Fibroblast of lung (primary cell): ENCODE measurements around the gene CAND1. TPM values are rescaled to one million over a fixed set of nuclear protein-coding genes. Genes with fewer than 3 reads are reported as not detected.

Experiments used
- DNase-seq, 2 donors: peaks; one replicate each; pipeline versions ENCODE4 v3.0.0 to v3.0.0-alpha.2; 2010; ENCODE audit warnings: low read depth in 2 of 2
- H2AFZ ChIP-seq: 2 replicates; pipeline ENCODE4 v1.5.1; 2012; ENCODE audit warnings: low read length, control low read depth, inconsistent platforms
- H3K27ac ChIP-seq: 2 replicates; pipeline ENCODE4 v1.5.1; 2011; ENCODE audit warnings: low read length, control low read depth; ENCODE audit not compliant: insufficient read depth
- H3K27me3 ChIP-seq: 2 replicates; pipeline ENCODE4 v1.5.1; 2011; ENCODE audit warnings: mild to moderate bottlenecking, low read length; ENCODE audit not compliant: control insufficient read depth, insufficient read depth
- H3K36me3 ChIP-seq: 2 replicates; pipeline ENCODE4 v1.5.1; 2011; ENCODE audit warnings: low read length; ENCODE audit not compliant: control insufficient read depth, insufficient read depth
- H3K4me1 ChIP-seq: 2 replicates; pipeline ENCODE4 v1.5.1; 2011; ENCODE audit warnings: low read length; ENCODE audit not compliant: control insufficient read depth, insufficient read depth; ENCODE audit errors: extremely low read depth
- H3K4me2 ChIP-seq: 2 replicates; pipeline ENCODE4 v1.5.1; 2011; ENCODE audit warnings: low read length, control low read depth; ENCODE audit not compliant: insufficient read depth; ENCODE audit errors: extremely low read depth
- H3K4me3 ChIP-seq, 4 experiments: fragments of 200-600 bp in 1 of 4; sonication (generic) in 1 of 4; replicated peaks in 1 of 4; 2 replicates each; pipeline ENCODE4 v1.5.1; 2011 to 2016; ENCODE audit warnings: low read length in 4 of 4, low read depth in 3 of 4, mild to moderate bottlenecking in 3 of 4, control low read depth in 2 of 4, inconsistent platforms in 1 of 4, mixed read lengths in 1 of 4; ENCODE audit not compliant: insufficient read depth in 1 of 4; ENCODE audit errors: control extremely low read depth in 1 of 4
- H3K79me2 ChIP-seq: 2 replicates; pipeline ENCODE4 v1.5.1; 2012; ENCODE audit warnings: mild to moderate bottlenecking, low read length, inconsistent platforms; ENCODE audit not compliant: control insufficient read depth, insufficient read depth
- H3K9ac ChIP-seq: 2 replicates; pipeline ENCODE4 v1.5.1; 2011; ENCODE audit warnings: mild to moderate bottlenecking, low read length, control low read depth; ENCODE audit not compliant: insufficient read depth
- H3K9me3 ChIP-seq: 2 replicates; pipeline ENCODE4 v1.5.1; 2012; ENCODE audit warnings: low read depth, low read length; ENCODE audit not compliant: control insufficient read depth, insufficient read depth
- H4K20me1 ChIP-seq: 2 replicates; pipeline ENCODE4 v1.5.1; 2011; ENCODE audit warnings: low read length; ENCODE audit not compliant: control insufficient read depth, insufficient read depth; ENCODE audit errors: extremely low read depth
- CTCF ChIP-seq, 2 donors: IDR thresholded peaks in 1 of 2; conservative IDR thresholded peaks in 1 of 2; 1 replicate in 1 of 2; 2 replicates in 1 of 2; pipeline ENCODE4 v1.5.1; 2011 to 2012; ENCODE audit warnings: low read length in 2 of 2, control low read depth in 1 of 2, inconsistent platforms in 1 of 2, low read depth in 1 of 2, mild to moderate bottlenecking in 1 of 2
- EZH2 ChIP-seq: IDR thresholded peaks from 2 replicates; pipeline ENCODE4 v1.5.1; 2012; ENCODE audit warnings: low read length, control low read depth, mild to moderate bottlenecking; ENCODE audit errors: missing control alignments
- polyA plus RNA-seq, 2 donors: library from polyadenylated mRNA; depleted of rRNA in 1 of 2; stranded (reverse) in 1 of 2; unstranded in 1 of 2; fragments of >200 nt; gene quantifications; 2 replicates each; pipeline ENCODE4 v1.2.1, GENCODE V29; 2011 to 2012; ENCODE audit warnings: missing spikeins in 1 of 2
- total RNA-seq: library from RNA; depleted of rRNA; stranded (reverse); fragments of >200 nt; gene quantifications from 2 replicates; pipeline ENCODE4 v1.2.1, GENCODE V29; 2014

CAND1 gene
- total and polyA plus RNA-seq, 2 donors (not counting 1 experiment from before 2014, with no cell fraction given): 101 to 133 TPM

- H3K36me3 ChIP-seq: no peaks in the 10 kb centered on the region
- no peak overlapping the region for H3K4me3 ChIP-seq
- H3K27me3 ChIP-seq: no peaks in the 10 kb centered on the region
- H3K9ac ChIP-seq: no peak overlapping the region
- no peaks in the 10 kb centered on the region for H3K9me3 ChIP-seq
- DNase-seq: peak in 1 of 2 donors; percentile 63
- H3K27ac ChIP-seq: no peak overlapping the region
- H4K20me1 ChIP-seq: no peaks in the 10 kb centered on the region
- no peak overlapping the region for H3K4me2 ChIP-seq
- H2AFZ ChIP-seq: no peak overlapping the region
- TF ChIP-seq CTCF (conservative IDR thresholded peaks at IDR 0.05 in 1 of 2, IDR thresholded peaks at IDR 0.05 in 1 of 2; ENCODE audit: low read depth in 1 of 2, low read length in 2 of 2): no peak
- TF ChIP-seq EZH2: no peak
- H3K79me2 ChIP-seq: no peaks in the 10 kb centered on the region
- H3K4me1 ChIP-seq: peaks cover 7% of the 10 kb centered on the region
Observed at GRCh38 chr12:67354966-67355365, 85.8 kb downstream of the CAND1 start.

- H3K9ac ChIP-seq: no peak overlapping the region
- no peak overlapping the region for H3K27ac ChIP-seq
- peak; percentile 65 to 76 for DNase-seq
- H3K79me2 ChIP-seq: no peaks in the 10 kb centered on the region
- no peaks in the 10 kb centered on the region for H4K20me1 ChIP-seq
- H3K4me2 ChIP-seq: no peak overlapping the region
- TF ChIP-seq EZH2: no peak
- TF ChIP-seq CTCF (conservative IDR thresholded peaks at IDR 0.05 in 1 of 2, IDR thresholded peaks at IDR 0.05 in 1 of 2; ENCODE audit: low read depth in 1 of 2, low read length in 2 of 2): peak; percentile 50 to 54
- no peak overlapping the region for H3K4me3 ChIP-seq
- no peaks in the 10 kb centered on the region for H3K36me3 ChIP-seq
- no peaks in the 10 kb centered on the region for H3K9me3 ChIP-seq
- no peak overlapping the region for H2AFZ ChIP-seq
- H3K4me1 ChIP-seq: peaks cover 7% of the 10 kb centered on the region
- no peaks in the 10 kb centered on the region for H3K27me3 ChIP-seq
Observed at GRCh38 chr12:67355428-67356379, 86.5 kb downstream of the CAND1 start.

GRCh38 chr12:67356380-67356774 is 87.2 kb downstream of the CAND1 start:
- TF ChIP-seq CTCF (conservative IDR thresholded peaks at IDR 0.05 in 1 of 2, IDR thresholded peaks at IDR 0.05 in 1 of 2; ENCODE audit: low read depth in 1 of 2, low read length in 2 of 2): no peak
- TF ChIP-seq EZH2: no peak
- H3K4me1 ChIP-seq: peaks cover 7% of the 10 kb centered on the region
- no peak overlapping the region for H3K9ac ChIP-seq
- no peak for DNase-seq
- no peaks in the 10 kb centered on the region for H3K79me2 ChIP-seq
- no peak overlapping the region for H3K27ac ChIP-seq
- no peak overlapping the region for H3K4me3 ChIP-seq
- no peaks in the 10 kb centered on the region for H3K36me3 ChIP-seq
- no peak overlapping the region for H3K4me2 ChIP-seq
- no peak overlapping the region for H2AFZ ChIP-seq
- H3K9me3 ChIP-seq: no peaks in the 10 kb centered on the region
- no peaks in the 10 kb centered on the region for H4K20me1 ChIP-seq
- no peaks in the 10 kb centered on the region for H3K27me3 ChIP-seq
